22Rv1 (cell line): Measurements from ENCODE around the gene GAL3ST2.

Experiments
- CTCF ChIP-seq: fragments of 450-650 bp; IDR thresholded peaks from 2 replicates; pipeline ENCODE4 v1.5.1; 2017; ENCODE audit warnings: mild to moderate bottlenecking
- ZFX ChIP-seq: fragments of 450-650 bp; IDR thresholded peaks from 2 replicates; pipeline ENCODE4 v1.6.1; 2017; ENCODE audit warnings: antibody characterized with exemption, borderline replicate concordance

- TF ChIP-seq CTCF = no peak
- no peak for TF ChIP-seq ZFX
These were observed 46.8 kb upstream of the GAL3ST2 start for GRCh38 chr2:241729868-241730267.
